OCI-LY1 (cell line): ENCODE data around the gene NUDT12.

ENCODE experiments used
- EZH2 ChIP-seq: fragments of 200-600 bp; sonication (generic), shearing (Covaris generic); IDR thresholded peaks from 2 replicates; pipeline ENCODE4 v1.8.0; 2017; ENCODE audit warnings: borderline replicate concordance, mixed run types, mild to moderate bottlenecking, antibody characterized with exemption, low read length, moderate library complexity, mixed read lengths
- TF ChIP-seq, protein P1 (sequence below): fragments of 200-600 bp; sonication (generic), shearing (Covaris generic); IDR thresholded peaks from 2 replicates; pipeline ENCODE4 v1.5.1; 2017; ENCODE audit warnings: mild to moderate bottlenecking, antibody characterized with exemption, low read length, moderate library complexity, mixed read lengths

GRCh38 chr5:103523319-103523718, 39.3 kb downstream of the NUDT12 start:
- TF ChIP-seq EZH2 = no peak
- TF ChIP-seq, protein P1, sequence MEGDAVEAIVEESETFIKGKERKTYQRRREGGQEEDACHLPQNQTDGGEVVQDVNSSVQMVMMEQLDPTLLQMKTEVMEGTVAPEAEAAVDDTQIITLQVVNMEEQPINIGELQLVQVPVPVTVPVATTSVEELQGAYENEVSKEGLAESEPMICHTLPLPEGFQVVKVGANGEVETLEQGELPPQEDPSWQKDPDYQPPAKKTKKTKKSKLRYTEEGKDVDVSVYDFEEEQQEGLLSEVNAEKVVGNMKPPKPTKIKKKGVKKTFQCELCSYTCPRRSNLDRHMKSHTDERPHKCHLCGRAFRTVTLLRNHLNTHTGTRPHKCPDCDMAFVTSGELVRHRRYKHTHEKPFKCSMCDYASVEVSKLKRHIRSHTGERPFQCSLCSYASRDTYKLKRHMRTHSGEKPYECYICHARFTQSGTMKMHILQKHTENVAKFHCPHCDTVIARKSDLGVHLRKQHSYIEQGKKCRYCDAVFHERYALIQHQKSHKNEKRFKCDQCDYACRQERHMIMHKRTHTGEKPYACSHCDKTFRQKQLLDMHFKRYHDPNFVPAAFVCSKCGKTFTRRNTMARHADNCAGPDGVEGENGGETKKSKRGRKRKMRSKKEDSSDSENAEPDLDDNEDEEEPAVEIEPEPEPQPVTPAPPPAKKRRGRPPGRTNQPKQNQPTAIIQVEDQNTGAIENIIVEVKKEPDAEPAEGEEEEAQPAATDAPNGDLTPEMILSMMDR = no peak
